ENCODE data around the gene GGA3.
"Not testable (repeated sequence)": the region's sequence is repeated elsewhere in the genome, so short reads cannot be mapped to it uniquely, and the experiment has no call there.

Gene GGA3

GRCh38 chr17:75273977-75274708, 12.7 kb upstream of the GGA3 start:
- DNase-seq (ENCODE audit: low read depth): peak; percentile 31
- H3K4me3 ChIP-seq (ENCODE audit: low read depth, low read length): no peak overlapping the region

- H3K4me3 ChIP-seq (ENCODE audit: low read depth, low read length): no peak overlapping the region
Observed at GRCh38 chr17:75272848-75273184, 11.4 kb upstream of the GGA3 start.

GRCh38 chr17:75271955-75272847, 10.8 kb upstream of the GGA3 start:
- no peak for DNase-seq (ENCODE audit: low read depth)
- peak overlapping the region; percentile 81 for H3K4me3 ChIP-seq (ENCODE audit: low read depth, low read length)

More at GRCh38 chr17:75272848-75273184, 11.4 kb upstream of the GGA3 start:
- DNase-seq (ENCODE audit: low read depth): no peak

GRCh38 chr17:75271233-75271954, 10.0 kb upstream of the GGA3 start:
- H3K4me3 ChIP-seq (ENCODE audit: low read depth, low read length): peak overlapping the region; percentile 81
- DNase-seq (ENCODE audit: low read depth): no peak

- DNase-seq (ENCODE audit: low read depth): no peak
- peak within 1 kb of the TSS; percentile 81 for H3K4me3 ChIP-seq (ENCODE audit: low read depth, low read length)
Observed at GRCh38 chr17:75270966-75271232, 9.5 kb upstream of the GGA3 start, which contains the start of gene MIF4GD. Gene MIF4GD (minus strand): TSS chr17:75271231. CDS start chr17:75270195, 1,036 bp downstream.

GRCh38 chr17:75270218-75270965, 9.0 kb upstream of the GGA3 start:
- DNase-seq (ENCODE audit: low read depth): peak; percentile 43
- H3K4me3 ChIP-seq (ENCODE audit: low read depth, low read length): peak overlapping the region; percentile 73

GRCh38 chr17:75269844-75270217, 8.4 kb upstream of the GGA3 start:
- peak overlapping the region; percentile 73 for H3K4me3 ChIP-seq (ENCODE audit: low read depth, low read length)
- no peak for DNase-seq (ENCODE audit: low read depth)

- H3K4me3 ChIP-seq (ENCODE audit: low read depth, low read length): no peak overlapping the region
Observed at GRCh38 chr17:75267411-75268232, 6.2 kb upstream of the GGA3 start.

GRCh38 chr17:75267153-75267410, 5.7 kb upstream of the GGA3 start:
- no peak overlapping the region for H3K4me3 ChIP-seq (ENCODE audit: low read depth, low read length)
- no peak for DNase-seq (ENCODE audit: low read depth)

More at GRCh38 chr17:75267411-75268232, 6.2 kb upstream of the GGA3 start:
- no peak for DNase-seq (ENCODE audit: low read depth)

- DNase-seq (ENCODE audit: low read depth): no peak
- H3K4me3 ChIP-seq (ENCODE audit: low read depth, low read length): no peak overlapping the region
Observed at GRCh38 chr17:75266316-75267152, 5.1 kb upstream of the GGA3 start.

GRCh38 chr17:75265614-75266315, 4.4 kb upstream of the GGA3 start:
- DNase-seq (ENCODE audit: low read depth): no peak
- no peak overlapping the region for H3K4me3 ChIP-seq (ENCODE audit: low read depth, low read length)

GRCh38 chr17:75263055-75263454, 1.6 kb upstream of the GGA3 start:
- DNase-seq (ENCODE audit: low read depth): no peak
- H3K4me3 ChIP-seq (ENCODE audit: low read depth, low read length): no peak overlapping the region

- no peak for DNase-seq (ENCODE audit: low read depth)
- peak overlapping the region; percentile 68 for H3K4me3 ChIP-seq (ENCODE audit: low read depth, low read length)
Observed at GRCh38 chr17:75262112-75262606, 753 bp upstream of the GGA3 start.

GRCh38 chr17:75260641-75261335, 618 bp downstream of the GGA3 start:
- peak overlapping the region; percentile 68 for H3K4me3 ChIP-seq (ENCODE audit: low read depth, low read length)
- no peak for DNase-seq (ENCODE audit: low read depth)

- not testable (repeated sequence) for DNase-seq (ENCODE audit: low read depth); H3K4me3 ChIP-seq (ENCODE audit: low read depth, low read length)
Observed at GRCh38 chr17:75257228-75257627, 4.2 kb downstream of the GGA3 start.

GRCh38 chr17:75255954-75256698, 5.3 kb downstream of the GGA3 start:
- not testable (repeated sequence) for H3K4me3 ChIP-seq (ENCODE audit: low read depth, low read length); DNase-seq (ENCODE audit: low read depth)
